HG03196 (cell line): ENCODE measurements around the gene PAMR1.
"Not testable (repeated sequence)": the region's sequence is repeated elsewhere in the genome, so short reads cannot be mapped to it uniquely, and the experiment has no call there.

ENCODE experiments used
- ATAC-seq: cut with Tn5 transposase; IDR thresholded peaks from one replicate; pipeline ENCODE4 v1.9.1; 2021; ENCODE audit not compliant: unreplicated experiment

The PAMR1 gene, protein sequence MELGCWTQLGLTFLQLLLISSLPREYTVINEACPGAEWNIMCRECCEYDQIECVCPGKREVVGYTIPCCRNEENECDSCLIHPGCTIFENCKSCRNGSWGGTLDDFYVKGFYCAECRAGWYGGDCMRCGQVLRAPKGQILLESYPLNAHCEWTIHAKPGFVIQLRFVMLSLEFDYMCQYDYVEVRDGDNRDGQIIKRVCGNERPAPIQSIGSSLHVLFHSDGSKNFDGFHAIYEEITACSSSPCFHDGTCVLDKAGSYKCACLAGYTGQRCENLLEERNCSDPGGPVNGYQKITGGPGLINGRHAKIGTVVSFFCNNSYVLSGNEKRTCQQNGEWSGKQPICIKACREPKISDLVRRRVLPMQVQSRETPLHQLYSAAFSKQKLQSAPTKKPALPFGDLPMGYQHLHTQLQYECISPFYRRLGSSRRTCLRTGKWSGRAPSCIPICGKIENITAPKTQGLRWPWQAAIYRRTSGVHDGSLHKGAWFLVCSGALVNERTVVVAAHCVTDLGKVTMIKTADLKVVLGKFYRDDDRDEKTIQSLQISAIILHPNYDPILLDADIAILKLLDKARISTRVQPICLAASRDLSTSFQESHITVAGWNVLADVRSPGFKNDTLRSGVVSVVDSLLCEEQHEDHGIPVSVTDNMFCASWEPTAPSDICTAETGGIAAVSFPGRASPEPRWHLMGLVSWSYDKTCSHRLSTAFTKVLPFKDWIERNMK

DNA sequence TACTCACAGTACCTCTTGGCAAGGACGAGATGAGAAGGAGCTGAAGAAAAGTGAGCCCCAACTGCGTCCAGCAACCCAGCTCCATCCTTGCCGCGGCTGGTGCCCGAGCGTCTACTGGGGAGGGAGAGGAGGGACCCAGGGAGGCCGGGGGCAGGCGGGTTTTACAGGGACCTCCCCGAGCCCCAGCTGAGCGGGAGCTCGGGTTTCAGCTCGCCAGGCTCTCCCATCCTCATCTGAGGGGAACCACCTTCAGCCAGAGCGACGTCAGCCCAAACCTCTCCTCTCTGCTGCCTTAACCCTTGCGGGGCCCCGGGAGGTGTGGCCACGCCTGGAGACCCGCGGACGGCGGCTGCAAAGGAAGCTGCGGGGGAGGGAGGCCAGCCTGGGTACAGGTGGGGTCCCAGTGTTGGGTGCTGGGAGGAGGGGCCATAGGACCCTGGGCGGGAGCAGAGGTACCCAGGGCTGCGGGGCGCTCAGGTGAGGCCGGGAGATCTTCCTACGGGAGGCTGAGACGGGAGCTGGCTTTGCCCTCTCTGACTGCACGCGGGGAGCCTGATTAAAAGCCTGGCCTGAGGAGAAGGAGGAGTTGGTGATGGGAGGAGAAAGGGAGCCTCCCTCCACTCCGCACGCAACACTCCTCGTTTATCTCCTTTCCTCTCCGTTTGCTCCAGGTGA lies at the start of gene PAMR1:
Gene PAMR1, minus strand, starts transcription at position 116 of the 675 bp plus-strand sequence. Its CDS starts 31 bp downstream, at position 85.
- ATAC-seq: no peak

DNA sequence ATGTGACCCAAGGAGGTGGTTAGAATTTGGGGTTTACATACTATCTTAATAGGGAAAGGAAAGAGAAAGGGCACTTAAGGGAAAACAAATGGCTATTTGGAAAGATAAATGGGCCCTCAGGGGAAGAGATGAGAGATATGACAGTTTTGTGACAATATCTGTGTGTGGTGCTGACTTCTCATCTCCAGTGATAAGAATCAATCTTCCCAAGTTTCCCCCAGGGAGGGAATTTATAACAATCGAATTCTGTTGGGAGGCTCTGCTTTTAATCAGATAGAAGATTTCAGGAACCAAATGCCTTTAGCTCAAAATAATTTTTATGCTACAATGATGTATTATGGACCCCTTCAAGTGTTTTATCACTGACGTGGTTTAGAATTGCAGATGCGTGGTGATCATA lies 46.3 kb upstream of the PAMR1 start:
- no peak for ATAC-seq

DNA sequence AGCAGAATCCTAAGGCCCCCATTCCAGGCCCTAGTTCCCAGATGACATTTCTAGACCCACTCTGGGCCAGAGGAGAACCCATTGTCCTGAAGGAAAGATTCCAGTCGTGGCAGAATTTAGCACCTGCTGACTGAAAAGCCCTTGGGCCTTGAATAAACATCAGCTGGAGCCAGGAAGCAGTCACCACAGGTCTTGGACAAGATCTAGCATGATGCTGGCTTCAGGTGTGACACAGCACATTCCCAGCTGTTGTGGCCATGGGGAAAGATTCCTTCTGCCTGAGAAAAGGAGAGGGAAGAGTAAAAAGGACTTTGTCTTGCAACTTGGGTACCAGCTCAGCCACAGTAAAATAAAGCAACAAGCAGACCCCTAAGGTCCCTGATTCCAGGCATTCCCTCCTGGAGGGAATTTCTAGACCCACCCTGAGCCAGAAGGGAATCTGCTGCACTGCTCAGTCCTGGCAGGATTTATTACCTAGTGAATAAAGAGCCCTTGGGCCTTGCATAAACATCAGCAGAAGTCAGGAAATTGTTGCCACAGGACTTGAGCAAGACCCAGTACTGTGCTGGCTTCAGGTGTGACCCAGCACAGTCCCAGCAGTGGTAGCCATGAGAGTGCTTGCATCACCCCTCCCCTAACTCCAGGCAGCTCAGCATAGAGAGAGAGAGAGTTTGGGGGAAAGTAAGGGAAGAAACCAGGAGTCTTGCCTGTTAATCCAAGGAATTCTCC lies 42.5 kb upstream of the PAMR1 start:
- no peak for ATAC-seq

DNA sequence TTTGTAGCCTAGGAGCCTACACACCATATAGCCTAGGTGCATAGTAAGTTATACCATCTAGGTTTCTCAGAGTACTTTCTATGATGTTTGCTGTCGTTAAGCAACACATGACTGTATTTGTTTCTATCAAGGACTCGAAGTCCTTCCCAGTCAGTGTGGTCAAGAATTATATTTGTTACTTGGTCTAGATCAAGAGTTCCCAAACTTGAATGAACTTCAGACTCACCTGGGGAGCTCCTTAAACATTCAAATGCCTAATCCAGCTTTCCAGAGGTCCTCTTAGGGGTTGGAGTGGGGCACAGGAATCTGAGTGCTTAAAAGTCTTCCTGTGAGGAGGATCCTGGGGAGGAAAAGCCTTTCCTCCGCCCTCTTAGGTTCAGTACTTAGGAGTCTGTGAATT lies 41.5 kb upstream of the PAMR1 start:
- no peak for ATAC-seq

DNA sequence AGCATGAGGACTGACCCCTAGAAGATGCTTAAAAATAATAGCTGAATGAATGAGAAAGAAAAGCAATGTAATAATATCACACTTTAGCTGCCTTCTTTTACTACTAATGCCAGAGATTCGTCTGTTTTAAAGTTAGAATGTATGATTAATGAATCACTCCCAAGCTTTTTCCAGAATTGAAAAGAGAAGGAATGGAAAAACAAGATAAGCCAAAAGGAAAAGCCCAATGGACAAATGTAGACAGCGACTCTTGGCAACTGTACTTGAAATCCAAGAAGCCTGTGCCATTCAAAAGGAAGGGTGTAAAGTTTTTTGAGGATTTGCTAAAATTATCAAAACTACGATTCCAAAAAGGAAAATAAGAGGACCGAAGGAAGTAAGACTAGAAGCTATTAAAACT lies 40.8 kb upstream of the PAMR1 start:
- ATAC-seq: no peak

DNA sequence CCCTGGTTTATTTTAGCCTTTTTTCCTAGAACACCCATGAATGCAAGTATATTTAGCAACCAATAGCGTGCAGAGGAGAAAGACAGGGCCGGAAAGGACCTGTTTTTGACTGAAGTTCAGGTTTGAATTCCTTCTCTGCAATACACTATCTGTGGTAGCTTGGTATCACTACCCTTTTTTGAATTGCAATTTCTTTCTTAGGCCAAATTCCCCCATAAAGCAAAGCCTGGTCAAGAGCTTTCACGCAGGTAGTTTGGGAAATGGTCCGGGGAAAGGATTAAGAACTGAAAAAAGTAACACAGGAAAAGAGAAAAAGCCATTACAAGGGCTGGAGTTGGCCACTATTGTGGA lies 38.8 kb upstream of the PAMR1 start:
- no peak for ATAC-seq

DNA sequence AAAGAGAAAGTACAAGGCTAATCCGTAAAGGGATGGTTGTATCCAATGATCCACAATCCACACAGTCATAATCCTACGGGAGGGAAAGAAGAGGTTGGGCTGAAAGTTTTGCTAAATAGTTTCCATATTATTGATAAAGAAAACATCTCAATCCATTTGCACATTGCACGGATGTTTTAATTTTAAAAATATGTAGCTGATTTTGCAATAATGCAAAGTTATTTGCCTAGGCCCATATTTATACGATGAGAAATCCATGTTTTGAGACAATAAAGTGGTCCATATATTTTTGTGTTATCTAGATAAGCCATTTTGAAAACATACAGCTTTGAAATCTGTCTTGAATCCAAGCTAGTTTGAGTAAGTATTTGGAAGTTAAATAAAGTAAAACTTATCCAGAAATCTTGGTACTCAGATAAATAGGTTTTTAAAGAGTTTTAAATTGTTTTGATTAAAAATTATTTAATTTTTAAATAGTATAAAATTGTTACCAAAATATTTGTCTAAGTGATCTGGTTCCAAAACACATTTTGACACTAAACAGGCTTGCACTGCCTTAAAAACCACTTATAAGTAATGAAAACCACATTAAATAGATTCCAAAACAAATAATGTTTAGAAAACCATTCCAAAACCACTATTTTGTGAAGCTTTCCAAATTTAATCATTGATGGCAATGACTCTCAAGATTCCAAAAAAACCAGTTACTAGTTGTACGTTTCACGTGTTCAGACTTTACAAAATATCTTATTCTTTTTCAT lies 38.2 kb upstream of the PAMR1 start:
- ATAC-seq: no peak

DNA sequence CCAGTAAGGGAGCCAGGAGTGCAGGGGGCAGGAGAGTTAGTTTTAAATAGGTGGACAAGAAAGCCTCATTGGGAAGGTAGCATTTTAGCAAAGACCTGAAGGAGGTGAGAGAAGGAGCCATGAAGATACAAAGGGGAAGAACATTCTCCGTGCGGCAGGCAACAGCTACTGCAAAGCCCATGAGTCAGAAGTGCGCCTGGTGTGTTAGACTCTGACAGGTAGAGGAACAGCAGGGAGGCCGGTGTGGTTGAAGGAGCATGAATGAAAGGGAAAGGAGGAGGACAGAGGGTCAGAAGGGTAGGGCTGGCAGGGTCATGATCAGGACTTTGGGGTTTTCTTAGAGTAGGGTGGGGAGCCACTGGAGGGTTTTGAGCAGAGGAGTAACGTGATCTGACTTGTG lies 34.5 kb upstream of the PAMR1 start:
- ATAC-seq: no peak

DNA sequence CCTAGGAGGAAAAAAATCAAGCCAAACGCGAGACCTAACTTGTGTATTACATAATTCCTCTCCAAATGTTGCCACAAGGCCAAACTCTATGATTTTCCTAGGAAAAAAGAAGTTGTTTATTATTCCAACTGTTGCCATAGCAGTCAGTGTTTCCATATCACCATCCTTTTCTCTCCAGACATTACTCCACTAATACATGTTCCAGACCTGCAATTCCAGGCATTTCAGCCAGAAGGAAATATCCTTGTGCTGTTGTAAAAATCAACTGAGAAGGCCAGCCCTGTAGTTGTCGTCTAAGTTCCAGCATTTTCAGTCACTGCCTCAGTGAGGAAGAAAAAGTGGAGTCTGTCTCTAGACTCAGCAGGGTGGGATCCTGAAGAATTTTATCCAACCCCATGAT lies 33.1 kb upstream of the PAMR1 start:
- no peak for ATAC-seq

DNA sequence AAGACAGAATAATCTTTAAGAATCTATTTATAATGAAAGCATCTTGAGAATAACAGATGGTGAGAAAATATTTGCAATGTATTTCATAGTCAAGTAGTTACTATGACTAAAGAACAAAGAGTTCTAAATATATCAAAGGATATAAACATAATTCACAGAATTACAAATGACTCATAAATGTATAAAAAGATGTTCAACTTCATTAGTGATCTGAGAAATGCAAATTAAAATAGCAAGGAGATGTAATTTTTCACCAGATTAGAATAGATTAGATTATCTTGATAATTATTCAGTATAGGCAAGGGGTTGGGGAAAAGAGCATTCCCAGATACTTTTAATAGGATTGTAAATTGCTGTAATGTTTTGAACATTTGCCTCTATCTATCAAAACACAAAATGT lies 30.1 kb upstream of the PAMR1 start:
- no peak for ATAC-seq

DNA sequence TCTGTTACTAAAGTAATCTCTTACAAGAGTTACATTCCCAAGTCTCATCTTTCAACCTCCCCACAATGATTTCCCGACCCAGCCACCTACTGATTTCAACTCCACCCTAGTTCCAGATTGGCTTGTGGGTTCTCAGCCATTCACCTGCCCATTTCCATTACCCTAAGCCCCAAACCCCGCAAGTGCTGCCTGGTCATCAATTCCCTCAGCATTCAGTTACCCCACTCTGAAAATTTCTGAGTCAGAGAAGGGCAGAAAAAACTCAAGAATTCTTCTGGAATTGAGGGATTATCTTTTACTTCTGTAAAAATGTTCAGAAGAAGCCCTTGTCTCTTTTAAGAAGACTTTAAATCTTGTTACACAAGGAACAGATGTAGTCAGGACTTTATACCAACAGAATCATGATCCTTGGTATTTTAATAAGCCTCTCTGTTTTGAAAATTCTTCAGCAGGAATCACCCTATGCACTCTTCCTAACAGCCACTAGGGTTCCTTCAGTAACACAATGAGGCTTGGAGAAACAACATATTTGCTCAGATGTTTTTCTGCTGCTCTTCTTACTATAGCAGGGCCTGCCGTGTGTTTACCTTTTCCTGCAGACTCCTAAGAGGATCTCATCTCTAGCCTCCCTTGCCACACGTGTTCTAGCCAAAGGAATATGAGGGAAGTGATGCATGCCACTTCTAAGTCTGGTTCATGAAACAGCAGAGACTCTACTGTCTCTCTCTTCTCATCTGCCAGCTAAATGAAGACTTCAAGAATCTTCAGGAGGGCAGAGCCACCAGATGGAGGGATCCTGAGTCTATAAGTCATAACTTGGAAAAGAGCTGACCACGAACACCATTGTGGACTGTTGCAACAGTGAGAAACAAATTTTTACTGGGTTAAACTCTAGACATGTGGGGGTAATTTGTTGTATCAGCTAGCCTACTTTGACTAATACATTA lies 29.3 kb upstream of the PAMR1 start:
- ATAC-seq: no peak

DNA sequence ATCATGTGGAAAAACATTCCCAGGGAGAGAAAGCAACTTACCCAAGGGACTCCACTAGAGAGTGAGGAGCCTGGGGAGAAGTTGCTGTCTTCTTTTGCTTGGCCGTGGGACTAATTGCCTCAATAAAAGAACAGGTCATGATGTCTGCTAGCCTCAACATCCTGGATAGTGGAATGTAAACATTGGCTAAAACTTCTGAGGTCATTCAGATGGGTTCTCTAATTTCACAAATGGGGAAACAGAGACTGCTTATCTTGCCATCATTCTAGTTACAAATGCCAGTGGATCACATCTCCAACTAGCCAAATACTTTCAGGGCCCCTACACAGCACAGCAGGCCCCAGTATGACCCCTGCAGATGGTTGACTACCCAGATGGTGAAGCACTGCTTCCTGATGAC lies 28.4 kb upstream of the PAMR1 start:
- no peak for ATAC-seq

DNA sequence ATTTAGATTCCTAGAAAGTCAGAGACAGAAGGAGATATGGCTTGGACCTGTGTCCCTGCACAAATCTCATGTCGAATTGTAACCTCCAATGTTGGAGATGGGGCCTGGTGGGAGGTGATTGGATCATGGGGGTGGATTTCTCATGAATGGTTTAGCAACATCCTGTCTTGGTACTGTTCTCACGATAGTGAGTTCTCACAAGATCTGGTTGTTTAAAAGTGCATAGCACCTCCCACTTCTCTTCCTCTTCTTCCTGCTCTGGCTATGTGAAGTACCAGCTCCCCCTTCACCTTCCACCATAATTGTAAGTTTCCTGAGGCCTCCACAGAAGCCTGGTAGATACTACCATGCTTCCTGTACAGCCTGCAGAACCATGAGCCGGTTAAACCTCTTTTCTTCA lies 27.6 kb upstream of the PAMR1 start:
- ATAC-seq: no peak

DNA sequence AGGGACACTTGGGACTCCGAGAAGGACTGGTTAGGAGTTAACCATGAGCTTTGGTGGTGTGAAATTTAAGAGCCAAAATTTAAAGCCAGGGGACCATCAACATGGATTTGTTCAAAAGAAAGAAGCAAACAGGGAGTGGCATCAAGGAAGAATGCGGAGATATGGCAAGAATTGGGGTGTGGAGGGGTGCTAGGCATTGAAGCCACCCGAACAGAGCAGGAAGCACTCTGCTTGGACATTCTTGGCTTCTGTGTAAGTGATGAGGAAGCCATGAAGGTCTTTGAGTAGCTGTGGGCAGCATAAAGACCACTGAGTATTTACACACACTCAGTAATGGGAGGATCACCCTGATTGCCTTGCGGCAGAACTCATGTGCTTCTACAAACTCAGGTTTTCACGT lies 27.2 kb upstream of the PAMR1 start:
- no peak for ATAC-seq

DNA sequence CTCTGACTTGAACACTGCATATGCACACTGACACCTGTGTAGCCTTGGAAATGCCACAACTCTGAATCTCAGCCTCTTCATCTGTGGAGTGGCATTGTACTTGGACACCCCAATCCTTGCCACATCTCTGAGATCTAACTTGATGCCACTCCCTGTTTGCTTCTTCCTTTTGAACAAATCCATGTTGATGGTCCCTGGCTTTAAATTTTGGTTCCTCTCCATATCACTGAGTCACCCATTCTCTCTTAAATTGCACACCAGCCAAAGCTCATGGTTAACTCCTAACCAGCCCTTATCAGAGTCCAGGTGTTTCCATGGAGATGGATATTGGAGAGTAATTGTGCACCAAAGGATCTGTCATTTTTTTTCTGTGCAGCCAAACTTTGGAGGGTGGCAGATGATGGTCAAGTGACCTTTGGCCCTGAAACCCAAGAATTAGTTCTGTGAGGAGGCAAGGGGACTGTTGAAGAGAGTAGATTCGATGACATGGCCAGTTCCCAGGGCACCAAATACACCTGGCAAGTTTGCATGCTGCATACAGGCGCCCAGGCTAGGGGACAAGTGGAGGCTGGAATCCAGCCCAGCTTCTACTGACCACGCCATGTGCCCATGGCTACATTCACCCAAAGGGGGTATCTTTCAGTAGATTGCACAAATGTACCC lies 25.1 kb upstream of the PAMR1 start:
- no peak for ATAC-seq

DNA sequence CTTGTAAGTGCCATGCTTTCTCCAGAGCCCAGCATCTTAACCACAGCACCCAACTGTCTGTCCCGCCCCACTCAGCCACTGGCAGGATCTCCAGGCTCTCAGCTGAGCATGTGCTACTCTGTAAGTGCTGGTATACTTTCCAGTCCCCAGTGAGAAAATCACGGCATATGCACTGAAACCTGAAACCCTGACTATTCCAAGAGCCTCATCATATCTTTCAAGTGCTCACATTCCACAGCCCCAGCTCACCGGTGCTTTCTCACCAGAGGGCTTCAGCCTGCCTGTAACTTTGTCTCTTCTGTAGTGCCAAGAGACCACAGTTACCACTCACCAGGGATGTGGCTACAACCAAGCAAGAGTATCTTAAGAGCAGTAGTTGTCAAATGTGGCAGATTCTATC lies 24.4 kb upstream of the PAMR1 start:
- ATAC-seq: no peak

DNA sequence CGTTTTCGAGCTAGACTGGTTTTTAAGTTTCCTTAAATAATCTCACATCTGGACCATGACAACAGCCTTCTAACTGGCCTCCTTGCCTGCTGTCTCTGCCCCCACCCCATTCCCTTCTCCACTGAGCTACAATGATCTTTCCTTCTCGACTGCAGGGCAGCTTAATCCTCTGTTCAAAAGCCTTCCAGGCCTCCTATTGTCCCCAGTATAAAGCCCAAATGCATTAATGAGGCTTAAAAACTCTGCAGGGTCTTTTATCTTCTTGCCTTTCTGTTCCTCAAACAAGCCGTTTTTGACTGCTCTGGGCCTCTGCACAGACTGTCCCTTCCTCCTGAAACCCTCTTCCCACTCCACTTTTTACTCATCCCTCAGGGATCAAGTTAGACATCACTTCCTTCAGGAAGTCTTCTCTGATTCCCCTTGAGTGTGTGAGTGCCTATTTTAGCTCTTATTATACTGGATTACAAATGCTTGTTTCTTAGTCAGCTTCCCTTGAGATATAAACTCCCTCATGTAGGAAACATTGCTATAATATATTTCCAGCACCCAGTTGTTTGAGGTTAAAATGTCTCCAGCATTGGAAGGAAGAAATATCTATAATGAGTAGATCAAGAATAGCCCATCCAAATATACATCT lies 23.6 kb upstream of the PAMR1 start:
- no peak for ATAC-seq

DNA sequence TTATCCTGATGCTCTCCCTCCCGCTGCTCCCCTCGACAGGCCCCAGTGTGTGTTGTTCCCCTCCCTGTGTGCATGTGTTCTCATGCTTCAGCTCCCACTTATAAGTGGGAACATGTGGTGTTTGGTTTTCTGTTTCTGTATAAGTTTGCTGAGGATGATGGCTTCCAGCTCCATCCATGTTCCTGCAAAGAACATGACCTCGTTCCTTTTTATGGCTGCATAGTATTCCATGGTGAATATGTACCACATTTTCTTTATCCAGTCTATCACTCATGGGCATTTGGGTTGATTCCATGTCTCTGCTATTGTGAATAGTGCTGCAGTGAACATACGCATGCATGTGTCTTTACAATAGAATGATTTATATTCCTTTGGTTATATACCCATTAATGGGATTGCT lies 22.6 kb upstream of the PAMR1 start:
- ATAC-seq: not testable (repeated sequence)

DNA sequence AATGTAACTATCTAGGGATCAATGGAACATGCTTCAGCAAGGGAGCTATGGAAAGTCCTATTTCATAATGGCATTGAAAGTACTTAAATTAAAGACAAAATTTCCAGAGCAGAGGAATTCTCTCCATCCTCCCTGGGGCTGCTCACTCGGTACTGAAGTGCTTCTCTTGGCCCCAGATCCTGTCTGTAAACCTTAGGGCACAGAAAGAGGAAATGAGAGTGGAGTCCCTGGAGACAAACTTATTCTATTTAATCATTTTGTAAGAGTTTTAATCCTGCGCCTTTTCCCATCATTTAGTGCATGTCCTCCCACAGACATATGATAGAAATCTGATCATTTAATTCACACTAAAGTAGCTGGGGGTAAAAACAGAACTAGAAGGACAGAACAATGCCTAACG lies 20.9 kb upstream of the PAMR1 start:
- no peak for ATAC-seq
